ENCODE measurements around the gene KRTAP9-2.
"Not testable (repeated sequence)": the region's sequence is repeated elsewhere in the genome, so short reads cannot be mapped to it uniquely, and the experiment has no call there.

Gene KRTAP9-2

DNA sequence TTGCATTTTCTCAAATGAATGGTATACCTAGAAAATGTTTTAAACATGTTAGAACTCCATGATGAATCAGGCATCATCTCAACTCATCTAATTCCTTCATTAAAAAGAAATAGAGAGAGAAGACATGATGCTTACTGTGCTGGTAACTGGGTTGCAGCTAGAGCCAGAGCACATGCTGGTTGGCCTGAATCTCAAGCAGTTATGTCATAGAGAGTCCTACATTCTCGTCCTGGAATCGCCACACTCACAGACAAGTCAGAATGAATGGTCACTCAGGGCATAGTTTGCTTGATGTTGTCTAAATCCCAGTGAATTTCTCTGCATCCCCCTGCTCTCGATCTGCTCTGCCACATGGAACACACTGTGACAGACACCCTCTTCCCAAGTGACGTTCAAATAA lies 10.7 kb downstream of the KRTAP9-2 start:
- not testable (repeated sequence) for DNase-seq (ENCODE audit: low read depth in 2 of 2)

DNA sequence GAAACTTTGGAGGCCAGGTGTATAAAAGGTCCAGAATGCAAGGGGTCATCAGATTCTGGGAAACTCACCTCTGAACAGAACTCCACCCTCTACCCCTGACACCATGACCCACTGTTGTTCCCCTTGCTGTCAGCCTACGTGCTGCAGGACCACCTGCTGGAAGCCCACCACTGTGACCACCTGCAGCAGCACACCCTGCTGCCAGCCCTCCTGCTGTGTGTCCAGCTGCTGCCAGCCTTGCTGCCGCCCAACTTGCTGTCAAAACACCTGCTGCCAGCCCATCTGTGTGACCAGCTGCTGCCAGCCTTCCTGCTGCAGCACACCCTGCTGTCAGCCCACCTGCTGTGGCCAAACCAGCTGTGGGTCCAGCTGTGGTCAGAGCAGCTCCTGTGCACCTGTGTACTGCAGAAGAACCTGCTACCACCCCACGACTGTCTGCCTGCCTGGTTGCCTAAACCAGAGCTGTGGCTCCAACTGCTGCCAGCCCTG lies 11.5 kb downstream of the KRTAP9-2 start, which contains the start of gene KRTAP9-8:
Gene KRTAP9-8, plus strand, starts transcription at position 51 of the 489 bp plus-strand sequence. Its CDS starts 53 bp downstream, at position 104.
- not testable (repeated sequence) for DNase-seq (ENCODE audit: low read depth in 2 of 2)

DNA sequence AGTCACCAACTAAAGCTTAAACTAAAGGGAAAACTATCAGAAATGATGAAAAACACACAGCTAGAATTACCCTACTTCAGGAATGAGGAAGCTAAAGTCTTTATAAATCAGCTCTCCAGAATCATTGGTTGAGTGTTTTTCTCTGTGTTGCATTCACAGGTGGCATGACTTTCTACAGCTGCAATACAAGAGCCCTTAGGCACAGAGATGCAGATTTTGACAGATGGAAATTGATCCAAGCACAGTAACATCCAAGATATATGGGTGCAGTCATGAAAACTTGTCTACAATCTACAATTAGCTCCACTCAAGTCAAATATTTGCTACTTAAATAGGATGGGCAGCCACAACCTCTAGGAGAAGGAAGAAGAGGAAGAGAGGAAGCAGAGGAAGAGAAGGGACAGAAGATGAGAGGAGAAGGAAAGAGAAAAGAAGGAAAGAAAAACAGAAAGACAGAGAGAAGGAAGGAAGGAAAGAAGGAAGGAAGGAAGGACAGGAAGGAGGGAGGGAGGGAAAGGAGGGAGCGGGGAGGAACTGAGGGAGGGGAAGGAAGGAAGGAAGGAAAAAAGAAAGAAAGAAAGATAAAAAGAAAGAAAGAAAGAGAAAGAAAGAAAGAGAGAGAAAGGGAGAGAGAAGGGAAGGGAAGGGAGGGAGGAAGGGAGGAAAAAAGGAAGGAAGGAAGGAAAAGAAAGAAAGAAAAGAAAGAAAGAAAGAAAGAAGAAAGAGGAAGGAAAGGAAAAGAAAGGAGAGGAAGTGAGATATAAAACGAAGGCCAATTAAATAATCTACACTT lies 20.7 kb downstream of the KRTAP9-2 start:
- DNase-seq (ENCODE audit: low read depth in 2 of 2): not testable (repeated sequence)

DNA sequence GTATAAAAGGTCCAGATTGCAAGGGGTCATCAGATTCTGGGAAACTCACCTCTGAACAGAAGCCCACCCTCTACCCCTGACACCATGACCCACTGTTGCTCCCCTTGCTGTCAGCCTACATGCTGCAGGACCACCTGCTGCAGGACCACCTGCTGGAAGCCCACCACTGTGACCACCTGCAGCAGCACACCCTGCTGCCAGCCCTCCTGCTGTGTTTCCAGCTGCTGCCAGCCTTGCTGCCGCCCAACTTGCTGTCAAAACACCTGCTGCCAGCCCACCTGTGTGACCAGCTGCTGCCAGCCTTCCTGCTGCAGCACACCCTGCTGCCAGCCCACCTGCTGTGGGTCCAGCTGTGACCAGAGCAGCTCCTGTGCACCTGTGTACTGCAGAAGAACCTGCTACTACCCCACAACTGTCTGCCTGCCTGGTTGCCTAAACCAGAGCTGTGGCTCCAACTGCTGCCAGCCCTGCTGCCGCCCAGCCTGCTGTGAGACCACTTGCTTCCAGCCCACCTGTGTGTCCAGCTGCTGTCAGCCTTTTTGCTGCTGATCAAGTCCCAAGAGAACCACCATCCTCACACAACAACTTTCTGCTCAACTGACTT lies 23.3 kb downstream of the KRTAP9-2 start, which contains the start of gene KRTAP9-4:
Gene KRTAP9-4, plus strand, starts transcription at position 51 of the 604 bp plus-strand sequence. Its CDS starts 34 bp downstream, at position 85.
- DNase-seq (ENCODE audit: low read depth in 2 of 2): not testable (repeated sequence)

DNA sequence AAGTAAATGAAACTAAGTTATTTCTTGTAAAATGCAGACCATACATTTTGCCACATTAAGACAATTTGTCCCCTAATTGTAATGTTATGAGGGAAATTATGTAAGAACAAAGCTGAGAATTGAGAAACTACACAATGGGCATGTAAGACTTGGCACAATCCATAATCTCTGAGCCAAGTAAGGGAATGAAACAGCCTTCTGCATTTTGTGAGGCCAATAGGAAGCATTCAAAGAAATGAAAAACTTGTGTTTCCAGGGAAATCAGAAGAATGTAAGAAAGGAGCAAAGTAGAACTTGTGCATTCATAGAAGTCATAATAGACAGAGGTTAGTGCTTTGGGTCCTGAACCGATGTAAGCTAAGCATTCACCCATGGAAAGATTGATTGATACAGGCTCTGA lies 24.8 kb downstream of the KRTAP9-2 start:
- DNase-seq (ENCODE audit: low read depth in 2 of 2): no peak

DNA sequence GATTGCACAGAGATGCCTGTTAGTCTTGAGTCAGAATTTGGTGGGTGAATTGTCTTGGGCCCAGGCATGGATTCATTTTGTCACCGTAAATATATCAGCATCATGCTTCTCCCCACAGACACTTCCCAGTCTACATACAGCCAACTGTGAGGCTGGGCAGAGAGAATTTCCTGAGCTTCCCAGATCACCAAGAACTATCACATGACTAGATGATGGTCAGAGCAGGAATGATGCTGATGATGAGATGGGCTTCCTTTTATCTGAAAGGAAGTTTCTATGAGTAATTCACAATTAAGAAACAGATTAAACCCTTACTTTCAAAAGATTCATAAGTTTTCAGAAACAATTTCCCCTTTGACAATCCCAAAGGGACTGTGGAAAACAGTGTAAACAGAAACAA lies 28.4 kb downstream of the KRTAP9-2 start:
- no peak for DNase-seq (ENCODE audit: low read depth in 2 of 2)

DNA sequence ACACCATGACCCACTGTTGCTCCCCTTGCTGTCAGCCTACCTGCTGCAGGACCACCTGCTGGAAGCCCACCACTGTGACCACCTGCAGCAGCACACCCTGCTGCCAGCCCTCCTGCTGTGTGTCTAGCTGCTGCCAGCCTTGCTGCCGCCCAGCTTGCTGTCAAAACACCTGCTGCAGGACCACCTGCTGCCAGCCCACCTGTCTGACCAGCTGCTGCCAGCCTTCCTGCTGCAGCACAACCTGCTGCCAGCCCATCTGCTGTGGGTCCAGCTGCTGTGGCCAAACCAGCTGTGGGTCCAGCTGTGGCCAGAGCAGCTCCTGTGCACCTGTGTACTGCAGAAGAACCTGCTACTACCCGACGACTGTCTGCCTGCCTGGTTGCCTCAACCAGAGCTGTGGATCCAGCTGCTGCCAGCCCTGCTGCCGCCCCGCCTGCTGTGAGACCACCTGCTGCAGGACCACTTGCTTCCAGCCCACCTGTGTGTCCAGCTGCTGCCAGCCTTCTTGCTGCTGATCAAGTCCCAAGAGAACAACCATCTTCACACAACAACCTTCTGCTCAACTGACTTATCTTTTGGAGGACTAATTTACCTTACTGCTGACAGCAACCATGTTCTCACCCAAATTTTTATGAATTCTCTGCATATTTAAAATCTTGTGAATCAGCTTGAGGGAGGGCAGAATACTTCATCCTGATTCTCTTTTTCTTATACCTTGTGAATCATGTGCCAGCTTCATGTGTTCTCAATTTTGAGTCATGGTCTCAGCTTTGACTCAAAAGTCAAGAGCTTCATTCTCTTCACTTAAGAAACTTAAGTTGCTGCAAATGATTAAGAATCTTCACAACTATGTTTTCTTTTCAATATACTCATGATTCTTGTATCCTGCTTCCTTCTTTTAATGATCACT lies 29.2 kb downstream of the KRTAP9-2 start, which contains the start of gene KRTAP9-9:
Gene KRTAP9-9, plus strand, starts transcription at position 4 of the 910 bp plus-strand sequence.
- DNase-seq (ENCODE audit: low read depth in 2 of 2): not testable (repeated sequence)

DNA sequence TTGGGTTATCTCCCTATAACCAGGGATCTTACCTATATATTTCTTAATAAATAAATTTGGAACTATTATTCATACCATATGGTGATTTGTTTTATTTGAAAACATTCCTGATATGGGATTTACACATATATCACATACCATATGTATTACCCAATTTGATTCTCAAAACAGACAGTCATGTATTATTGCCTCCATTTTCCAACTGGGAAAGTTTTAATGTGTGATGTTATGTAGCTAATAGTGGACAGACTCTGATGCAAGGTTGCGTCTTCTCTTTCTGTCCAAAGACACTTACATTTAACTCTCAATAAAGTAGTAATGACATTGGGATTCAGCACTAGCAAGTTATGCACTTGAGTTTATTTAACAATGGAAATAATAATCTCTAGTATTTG lies 29.8 kb downstream of the KRTAP9-2 start:
- DNase-seq (ENCODE audit: low read depth in 2 of 2): no peak

DNA sequence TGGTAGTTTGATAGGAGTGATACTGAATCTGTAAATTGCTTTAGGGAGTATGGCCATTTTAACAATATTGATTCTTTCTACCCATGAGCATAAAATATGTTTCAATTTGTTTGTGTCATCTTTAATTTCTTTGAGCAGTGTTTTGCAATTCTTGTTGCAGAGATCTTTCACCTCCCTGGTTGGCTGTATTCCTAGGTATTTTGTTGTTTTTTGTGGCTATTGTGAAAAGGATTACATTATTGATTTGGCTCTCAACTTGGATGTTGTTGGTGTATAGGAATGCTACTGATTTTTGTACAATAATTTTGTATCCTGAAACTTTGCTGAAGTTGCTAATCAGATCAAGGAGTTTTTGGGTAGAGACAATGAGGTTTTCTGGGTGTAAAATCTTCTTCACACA lies 32.0 kb downstream of the KRTAP9-2 start:
- DNase-seq (ENCODE audit: low read depth in 2 of 2): no peak

DNA sequence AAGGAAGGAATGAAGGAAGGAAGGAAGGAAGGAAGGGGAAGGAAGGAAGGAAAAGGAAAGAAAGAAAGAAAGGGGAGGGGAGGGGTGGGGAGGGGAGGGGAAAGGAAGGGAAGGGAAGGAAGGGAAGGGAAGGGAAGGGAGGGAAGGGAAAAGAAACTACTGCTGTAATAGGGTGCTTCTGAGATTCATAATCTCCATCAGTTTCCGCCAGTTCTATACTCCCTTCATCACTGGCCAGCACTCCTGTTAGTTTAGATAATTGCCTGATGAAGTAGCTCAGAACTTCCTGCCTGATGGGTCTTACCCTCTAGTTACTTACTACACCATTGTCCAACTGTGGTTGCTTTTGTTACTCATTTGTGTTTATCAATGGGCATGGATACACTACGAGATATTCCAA lies 36.8 kb downstream of the KRTAP9-2 start:
- no peak for DNase-seq (ENCODE audit: low read depth in 2 of 2)

DNA sequence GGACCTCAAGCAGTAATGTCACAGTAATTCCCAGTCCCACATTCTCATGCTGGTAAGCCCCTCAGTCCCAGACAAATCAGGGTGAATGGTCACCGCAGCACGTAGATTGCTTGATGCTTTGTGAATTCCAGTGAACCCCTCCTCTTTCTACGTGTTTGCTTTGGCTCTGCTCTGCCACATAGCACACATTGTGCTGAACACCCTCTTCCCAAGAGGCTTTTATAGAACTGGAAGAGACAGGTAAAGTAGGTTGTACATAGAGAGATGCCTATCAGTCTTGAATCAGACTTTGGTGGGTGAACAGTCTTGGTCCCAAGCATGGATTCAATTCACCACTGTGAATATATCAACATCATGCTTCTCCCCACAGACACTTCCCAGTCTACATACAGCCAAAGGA lies 38.2 kb downstream of the KRTAP9-2 start:
- DNase-seq (ENCODE audit: low read depth in 2 of 2): no peak

DNA sequence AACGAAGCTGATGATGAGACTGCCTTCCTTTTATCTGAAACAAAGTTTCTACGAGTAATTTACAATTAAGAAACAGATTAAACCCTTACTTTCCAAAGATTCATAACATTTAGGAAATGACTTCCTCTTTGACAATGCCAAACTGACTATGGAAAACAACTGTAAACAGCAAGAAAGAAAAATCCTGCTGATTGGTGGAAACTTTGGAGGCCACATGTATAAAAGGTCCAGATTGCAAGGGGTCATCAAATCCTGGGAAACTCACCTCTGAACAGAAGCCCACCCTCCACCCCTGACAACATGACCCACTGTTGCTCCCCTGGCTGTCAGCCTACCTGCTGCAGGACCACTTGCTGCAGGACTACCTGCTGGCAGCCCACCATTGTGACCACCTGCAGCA lies 38.6 kb downstream of the KRTAP9-2 start, which contains the start of gene KRTAP9-6:
Gene KRTAP9-6, plus strand, starts transcription at position 301 of the 400 bp plus-strand sequence. Its CDS starts 0 bp downstream, at position 301.
- DNase-seq (ENCODE audit: low read depth in 2 of 2): no peak

DNA sequence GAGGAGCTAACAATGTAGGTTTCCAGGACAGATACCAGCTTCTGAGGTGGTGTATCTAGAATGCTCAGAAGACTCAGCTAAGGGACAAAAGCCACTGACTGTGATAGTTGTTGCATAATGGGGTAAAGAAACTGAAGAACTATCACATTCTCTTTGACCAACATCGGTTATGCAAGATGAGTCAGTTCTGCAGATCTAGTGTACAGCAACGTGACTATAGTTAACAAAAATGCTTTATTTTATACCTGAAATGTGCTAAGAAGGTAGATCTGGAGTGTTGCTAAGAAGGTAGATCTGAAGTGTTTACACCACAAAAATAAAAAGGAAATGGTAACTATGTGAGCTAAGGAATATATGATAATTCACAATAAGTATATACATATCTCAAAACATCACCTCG lies 41.3 kb downstream of the KRTAP9-2 start:
- no peak for DNase-seq (ENCODE audit: low read depth in 2 of 2)

DNA sequence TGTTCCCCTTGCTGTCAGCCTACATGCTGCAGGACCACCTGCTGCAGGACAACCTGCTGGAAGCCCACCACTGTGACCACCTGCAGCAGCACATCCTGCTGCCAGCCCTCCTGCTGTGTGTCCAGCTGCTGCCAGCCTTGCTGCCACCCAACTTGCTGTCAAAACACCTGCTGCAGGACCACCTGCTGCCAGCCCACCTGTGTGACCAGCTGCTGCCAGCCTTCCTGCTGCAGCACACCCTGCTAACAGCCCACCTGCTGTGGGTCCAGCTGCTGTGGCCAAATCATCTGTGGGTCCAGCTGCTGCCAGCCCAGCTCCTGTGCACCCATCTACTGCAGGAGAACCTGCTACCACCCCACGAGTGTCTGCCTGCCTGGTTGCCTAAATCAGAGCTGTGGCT lies 44.9 kb downstream of the KRTAP9-2 start:
- not testable (repeated sequence) for DNase-seq (ENCODE audit: low read depth in 2 of 2)

DNA sequence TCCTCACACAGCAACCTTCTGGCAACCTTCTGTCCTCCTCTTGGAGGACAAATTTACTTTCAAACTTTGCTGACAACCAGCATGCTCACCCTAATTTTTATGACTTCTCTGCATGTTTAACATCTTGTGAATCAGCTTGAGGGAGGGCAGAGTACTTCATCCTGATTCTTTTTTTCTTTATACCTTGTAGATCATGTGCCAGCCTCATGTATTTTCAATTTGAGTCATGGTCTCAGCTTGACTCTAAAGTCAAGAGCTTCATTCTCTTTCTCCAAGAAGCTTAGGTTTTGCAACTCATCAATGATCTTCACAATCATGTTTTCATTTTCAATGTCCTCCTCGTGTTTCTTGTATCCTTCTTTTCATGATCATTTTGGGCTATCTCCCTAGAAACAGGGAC lies 45.4 kb downstream of the KRTAP9-2 start:
- DNase-seq (ENCODE audit: low read depth in 2 of 2): no peak

DNA sequence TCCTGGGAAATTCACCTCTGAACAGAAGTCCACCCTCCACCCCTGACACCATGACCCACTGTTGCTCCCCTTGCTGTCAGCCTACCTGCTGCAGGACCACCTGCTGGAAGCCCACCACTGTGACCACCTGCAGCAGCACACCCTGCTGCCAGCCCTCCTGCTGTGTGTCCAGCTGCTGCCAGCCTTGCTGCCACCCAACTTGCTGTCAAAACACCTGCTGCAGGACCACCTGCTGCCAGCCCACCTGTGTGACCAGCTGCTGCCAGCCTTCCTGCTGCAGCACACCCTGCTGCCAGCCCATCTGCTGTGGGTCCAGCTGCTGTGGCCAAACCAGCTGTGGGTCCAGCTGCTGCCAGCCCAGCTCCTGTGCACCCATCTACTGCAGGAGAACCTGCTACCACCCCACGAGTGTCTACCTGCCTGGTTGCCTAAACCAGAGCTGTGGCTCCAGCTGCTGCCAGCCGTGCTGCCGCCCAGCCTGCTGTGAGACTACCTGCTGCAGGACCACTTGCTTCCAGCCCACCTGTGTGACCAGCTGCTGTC lies 49.3 kb downstream of the KRTAP9-2 start, which contains the start of gene KRTAP9-7:
Gene KRTAP9-7, plus strand, starts transcription at position 51 of the 543 bp plus-strand sequence. Its CDS starts 0 bp downstream, at position 51.
- DNase-seq (ENCODE audit: low read depth in 2 of 2): not testable (repeated sequence)

All from stimulated activated CD4-positive, alpha-beta T cell treated with anti-CD3 and anti-CD28 coated beads, Interleukin-12 subunit alpha, Interleukin-12 subunit beta, amount 100 ng/mL, for 24 hours (primary cell).